OCI-LY1 (cell line): ENCODE results near the gene BIRC5.

Source experiments
- EZH2 ChIP-seq: fragments of 200-600 bp; sonication (generic), shearing (Covaris generic); IDR thresholded peaks from 2 replicates; pipeline ENCODE4 v1.8.0; 2017; ENCODE audit warnings: borderline replicate concordance, mixed run types, mild to moderate bottlenecking, antibody characterized with exemption, low read length, moderate library complexity, mixed read lengths
- TF ChIP-seq, protein P1 (sequence below): fragments of 200-600 bp; sonication (generic), shearing (Covaris generic); IDR thresholded peaks from 2 replicates; pipeline ENCODE4 v1.5.1; 2017; ENCODE audit warnings: mild to moderate bottlenecking, antibody characterized with exemption, low read length, moderate library complexity, mixed read lengths

GRCh38 chr17:78225088-78225865, 11.2 kb downstream of the BIRC5 start:
- TF ChIP-seq, protein P1, sequence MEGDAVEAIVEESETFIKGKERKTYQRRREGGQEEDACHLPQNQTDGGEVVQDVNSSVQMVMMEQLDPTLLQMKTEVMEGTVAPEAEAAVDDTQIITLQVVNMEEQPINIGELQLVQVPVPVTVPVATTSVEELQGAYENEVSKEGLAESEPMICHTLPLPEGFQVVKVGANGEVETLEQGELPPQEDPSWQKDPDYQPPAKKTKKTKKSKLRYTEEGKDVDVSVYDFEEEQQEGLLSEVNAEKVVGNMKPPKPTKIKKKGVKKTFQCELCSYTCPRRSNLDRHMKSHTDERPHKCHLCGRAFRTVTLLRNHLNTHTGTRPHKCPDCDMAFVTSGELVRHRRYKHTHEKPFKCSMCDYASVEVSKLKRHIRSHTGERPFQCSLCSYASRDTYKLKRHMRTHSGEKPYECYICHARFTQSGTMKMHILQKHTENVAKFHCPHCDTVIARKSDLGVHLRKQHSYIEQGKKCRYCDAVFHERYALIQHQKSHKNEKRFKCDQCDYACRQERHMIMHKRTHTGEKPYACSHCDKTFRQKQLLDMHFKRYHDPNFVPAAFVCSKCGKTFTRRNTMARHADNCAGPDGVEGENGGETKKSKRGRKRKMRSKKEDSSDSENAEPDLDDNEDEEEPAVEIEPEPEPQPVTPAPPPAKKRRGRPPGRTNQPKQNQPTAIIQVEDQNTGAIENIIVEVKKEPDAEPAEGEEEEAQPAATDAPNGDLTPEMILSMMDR: no peak
- no peak for TF ChIP-seq EZH2
